Measurements from ENCODE around the gene NPRL2.

Gene NPRL2

DNA sequence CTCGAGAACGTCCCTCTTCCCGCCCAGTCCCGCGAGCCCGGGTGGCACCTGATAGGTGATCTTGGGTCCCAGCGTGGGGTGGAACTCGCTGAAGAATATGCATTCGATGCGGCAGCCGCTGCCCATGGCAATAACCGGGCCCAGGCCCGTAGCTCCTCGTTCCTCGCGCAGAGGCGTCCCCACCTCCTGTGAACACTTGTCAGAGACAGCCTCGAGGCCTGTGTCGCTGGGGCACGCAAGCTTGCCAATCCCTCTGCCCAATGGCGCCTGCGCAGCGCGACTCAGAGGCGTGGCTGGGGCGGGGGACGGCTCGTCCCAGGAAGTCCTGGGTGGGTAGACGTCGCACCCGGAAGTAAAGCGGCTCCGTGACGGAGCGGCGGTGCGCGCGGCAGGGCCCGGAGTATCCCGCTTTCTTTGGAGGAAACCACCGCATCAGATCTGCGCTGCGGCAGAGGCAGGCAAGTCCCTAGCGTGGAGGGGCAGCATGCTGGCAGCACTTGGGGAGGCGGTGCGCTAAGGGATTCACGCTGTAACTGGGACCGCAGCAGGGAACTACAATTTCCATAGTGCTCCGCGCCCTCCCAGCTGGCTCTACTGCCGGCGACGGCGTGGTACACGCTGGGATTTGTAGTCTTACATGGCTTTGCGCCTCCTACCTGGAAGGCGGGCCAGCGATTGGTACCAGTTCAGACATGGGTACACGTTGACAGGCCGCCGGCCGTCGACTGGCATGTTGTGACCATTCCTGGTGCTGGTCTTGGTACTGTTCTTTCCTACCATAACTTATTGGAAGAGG is at the start of gene NPRL2, which contains the start of gene CYB561D2:
TSS of gene NPRL2 (minus strand) at position 249 of the 796 bp plus-strand sequence. CDS start at position 126, 123 bp downstream.
TSS of gene CYB561D2 (plus strand) at position 336 of the 796 bp plus-strand sequence. CDS start 572 bp downstream, outside the sequence.
- peaks cover 19 to 48% (median 42%) of the 10 kb centered on the region in 3 donors for H3K36me3 ChIP-seq
- DNase-seq, result peak; percentile 95 to 99
- H3K27ac ChIP-seq, result peak within 1 kb of the TSS; percentile 88 to 94
- TF ChIP-seq, protein P1, sequence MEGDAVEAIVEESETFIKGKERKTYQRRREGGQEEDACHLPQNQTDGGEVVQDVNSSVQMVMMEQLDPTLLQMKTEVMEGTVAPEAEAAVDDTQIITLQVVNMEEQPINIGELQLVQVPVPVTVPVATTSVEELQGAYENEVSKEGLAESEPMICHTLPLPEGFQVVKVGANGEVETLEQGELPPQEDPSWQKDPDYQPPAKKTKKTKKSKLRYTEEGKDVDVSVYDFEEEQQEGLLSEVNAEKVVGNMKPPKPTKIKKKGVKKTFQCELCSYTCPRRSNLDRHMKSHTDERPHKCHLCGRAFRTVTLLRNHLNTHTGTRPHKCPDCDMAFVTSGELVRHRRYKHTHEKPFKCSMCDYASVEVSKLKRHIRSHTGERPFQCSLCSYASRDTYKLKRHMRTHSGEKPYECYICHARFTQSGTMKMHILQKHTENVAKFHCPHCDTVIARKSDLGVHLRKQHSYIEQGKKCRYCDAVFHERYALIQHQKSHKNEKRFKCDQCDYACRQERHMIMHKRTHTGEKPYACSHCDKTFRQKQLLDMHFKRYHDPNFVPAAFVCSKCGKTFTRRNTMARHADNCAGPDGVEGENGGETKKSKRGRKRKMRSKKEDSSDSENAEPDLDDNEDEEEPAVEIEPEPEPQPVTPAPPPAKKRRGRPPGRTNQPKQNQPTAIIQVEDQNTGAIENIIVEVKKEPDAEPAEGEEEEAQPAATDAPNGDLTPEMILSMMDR (IDR thresholded peaks at IDR 0.05), result no peak
- no peaks in the 10 kb centered on the region for H3K9me3 ChIP-seq
- intact Hi-C loops (cut with DNase I; ENCODE audit: low total_unique reads), result no loop called here
- no peaks in the 10 kb centered on the region for H3K27me3 ChIP-seq
- peak within 1 kb of the TSS; percentile 68 to 84 for H3K4me3 ChIP-seq
- H3K4me1 ChIP-seq, result peaks cover 0 to 50% (median 34%) of the 10 kb centered on the region in 4 donors

DNA sequence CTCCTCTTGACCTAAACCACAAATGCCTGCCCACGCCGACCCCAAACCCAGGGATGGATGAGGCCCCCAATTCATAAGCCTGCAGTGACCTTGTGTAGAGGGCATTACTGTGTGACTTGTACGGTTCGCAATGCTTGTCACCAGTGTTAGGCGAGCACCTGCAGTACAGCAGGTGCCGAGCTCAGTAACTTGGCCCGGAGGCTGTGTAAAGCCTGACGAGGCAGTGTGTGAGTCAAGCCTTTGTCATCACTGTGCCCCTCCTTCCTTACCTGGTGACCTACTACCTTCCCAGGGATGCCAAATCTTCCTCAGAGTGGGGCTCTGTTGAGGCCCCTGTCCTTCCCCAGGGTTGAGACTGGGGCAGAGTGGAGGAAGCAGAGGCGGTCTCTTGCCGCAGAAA is 45.9 kb upstream of the NPRL2 start:
- H3K9me3 ChIP-seq, result no peaks in the 10 kb centered on the region
- no peaks in the 10 kb centered on the region for H3K36me3 ChIP-seq
- TF ChIP-seq, protein P1 (IDR thresholded peaks at IDR 0.05), result no peak
- no peak overlapping the region for H3K27ac ChIP-seq
- H3K4me1 ChIP-seq, result peaks cover 0 to 18% (median 4%) of the 10 kb centered on the region in 4 donors
- H3K4me3 ChIP-seq, result no peak overlapping the region
- intact Hi-C loops (cut with DNase I; ENCODE audit: low total_unique reads), result no loop called here
- DNase-seq, result no peak
- H3K27me3 ChIP-seq, result no peaks in the 10 kb centered on the region

DNA sequence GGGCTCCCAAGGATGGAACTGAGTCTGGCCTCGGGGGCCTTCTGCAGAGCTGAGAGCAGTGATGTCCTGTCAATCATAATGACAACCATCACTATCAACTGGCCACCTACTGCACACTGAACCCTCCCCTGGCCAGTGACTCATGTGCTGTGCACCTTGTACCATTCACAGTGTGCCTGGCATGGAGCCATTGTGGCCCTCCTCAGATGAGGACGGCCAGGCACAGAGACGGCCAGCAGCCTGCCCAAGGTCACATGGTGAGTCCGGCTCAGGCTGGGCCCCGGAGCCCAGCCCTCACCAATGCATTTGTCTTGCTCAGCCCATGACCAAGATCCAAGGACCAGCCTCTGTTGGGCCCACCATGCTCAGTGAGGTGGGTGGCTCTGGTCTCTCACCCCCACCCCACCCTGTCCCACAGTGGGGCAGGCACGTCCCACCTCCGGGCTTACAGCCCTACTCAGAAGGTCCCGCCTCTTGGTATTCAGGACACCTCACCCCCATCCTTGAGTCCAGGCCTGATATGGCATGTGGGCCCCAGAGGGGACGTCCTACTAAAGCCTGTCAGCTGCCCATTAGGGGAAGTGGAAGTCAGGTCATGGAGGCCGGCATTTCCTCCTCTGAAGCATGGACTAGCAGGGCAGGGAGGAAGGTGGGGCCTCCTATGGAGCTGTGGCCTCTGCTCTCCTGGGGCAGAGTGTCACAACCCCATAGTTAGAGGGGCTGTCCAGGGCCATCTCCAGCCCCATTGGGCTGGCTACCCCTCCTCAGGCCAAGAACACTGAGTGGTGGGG is 44.7 kb upstream of the NPRL2 start:
- H3K36me3 ChIP-seq, result no peaks in the 10 kb centered on the region
- peaks cover 0 to 31% (median 15%) of the 10 kb centered on the region in 4 donors for H3K4me1 ChIP-seq
- TF ChIP-seq, protein P1 (IDR thresholded peaks at IDR 0.05), result no peak
- no peaks in the 10 kb centered on the region for H3K9me3 ChIP-seq
- no peak overlapping the region for H3K27ac ChIP-seq
- DNase-seq, result no peak
- H3K27me3 ChIP-seq, result no peaks in the 10 kb centered on the region
- no peak overlapping the region for H3K4me3 ChIP-seq
- intact Hi-C loops (cut with DNase I; ENCODE audit: low total_unique reads), result no loop called here

DNA sequence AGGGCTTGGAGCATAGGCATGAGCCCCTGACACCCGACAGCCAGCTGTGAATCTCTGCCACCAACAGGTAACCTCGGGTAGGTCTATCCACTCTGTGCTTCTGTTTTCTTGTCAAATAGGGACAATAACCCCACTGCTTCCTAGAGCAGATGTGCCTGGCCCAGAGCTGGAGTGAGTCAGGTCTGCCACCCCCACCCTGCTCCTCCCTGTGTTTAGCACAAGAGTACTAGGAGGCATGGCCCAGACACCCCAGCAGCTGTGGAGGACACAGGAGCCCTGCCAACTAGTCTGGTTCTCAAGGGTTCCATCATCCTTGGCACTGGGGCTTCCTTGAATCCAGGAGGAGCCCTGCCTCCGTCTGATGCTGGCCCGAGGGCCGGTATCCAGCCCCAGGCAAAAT is 42.5 kb upstream of the NPRL2 start:
- Histone ChIP-seq H3K27ac (no peak overlapping the region), H3K4me1 (peaks cover 0 to 36% (median 17%) of the 10 kb centered on the region in 4 donors), H3K36me3 (no peaks in the 10 kb centered on the region), H3K27me3 (no peaks in the 10 kb centered on the region), H3K9me3 (no peaks in the 10 kb centered on the region), H3K4me3 (no peak overlapping the region)
- no peak for DNase-seq
- TF ChIP-seq, protein P1 (IDR thresholded peaks at IDR 0.05), result no peak
- intact Hi-C loops (cut with DNase I; ENCODE audit: low total_unique reads), result no loop called here

DNA sequence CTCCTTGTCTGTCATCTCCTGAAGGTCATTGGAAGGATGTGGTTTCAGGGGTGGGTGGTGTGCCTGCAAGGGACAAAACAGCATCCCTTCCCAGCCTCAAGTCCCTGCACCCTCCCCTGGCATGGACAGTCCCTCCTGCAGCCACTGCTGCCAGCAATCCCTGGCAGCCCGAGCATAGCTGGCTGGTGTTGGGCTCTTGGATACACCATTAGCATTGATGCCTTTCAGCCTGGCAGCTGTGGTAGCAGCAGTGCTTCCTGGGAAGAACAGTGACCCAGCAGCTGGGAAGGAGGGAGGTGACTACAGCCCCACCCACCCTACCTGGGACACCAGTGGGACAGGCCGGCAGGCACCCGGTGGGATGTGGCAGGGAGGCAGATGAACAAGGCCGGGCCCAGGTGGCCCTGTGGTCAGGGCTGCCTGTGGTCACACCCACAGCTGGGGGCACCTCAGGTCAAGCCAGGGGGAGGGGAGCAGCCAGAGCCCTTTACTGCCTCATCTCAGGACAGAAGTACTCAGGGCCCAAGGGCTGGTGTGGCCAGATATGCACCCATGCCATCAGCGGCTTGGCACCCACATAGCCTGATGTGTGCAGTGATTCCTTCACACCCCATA is 41.6 kb upstream of the NPRL2 start:
- no peak overlapping the region for H3K27ac ChIP-seq

More for the DNA sequence above, 41.6 kb upstream of the NPRL2 start:
- Histone ChIP-seq H3K4me1 (peaks cover 0 to 36% (median 17%) of the 10 kb centered on the region in 4 donors), H3K9me3 (no peaks in the 10 kb centered on the region), H3K4me3 (no peak overlapping the region), H3K36me3 (no peaks in the 10 kb centered on the region), H3K27me3 (no peaks in the 10 kb centered on the region)
- intact Hi-C loops (cut with DNase I; ENCODE audit: low total_unique reads), result no loop called here
- DNase-seq, result no peak
- TF ChIP-seq, protein P1 (IDR thresholded peaks at IDR 0.05), result no peak
